ENCODE measurements around the gene USO1. TPM values are rescaled to one million over a fixed set of nuclear protein-coding genes. Genes with fewer than 3 reads are reported as not detected.

The USO1 gene
- total RNA-seq, 1 experiment from 2014 or later, result 110 TPM

DNA sequence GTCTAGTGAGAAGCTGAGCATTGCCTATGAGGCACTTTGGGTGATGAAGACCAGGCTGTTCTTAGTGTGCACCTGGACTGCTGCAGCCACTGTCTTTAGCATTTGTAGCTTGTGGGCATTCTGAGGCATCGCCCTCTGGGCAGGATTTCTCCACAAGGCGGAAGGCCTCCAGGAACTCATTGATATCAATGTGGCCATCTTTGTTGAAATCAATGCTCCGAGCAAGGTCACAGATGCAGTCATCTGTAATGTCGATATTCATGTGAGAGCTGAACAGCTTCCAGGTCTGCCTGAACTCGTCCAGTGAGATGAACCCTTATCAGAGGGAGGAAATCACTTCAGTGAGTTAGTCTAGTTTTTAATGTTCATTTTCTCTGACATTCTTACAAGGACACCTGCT is 136.2 kb downstream of the USO1 start:
- H3K4me3 Mint-ChIP-seq, result no peak overlapping the region
- Histone ChIP-seq H2BK12ac (ENCODE audit: insufficient read length, low read depth, low read length) (no peak overlapping the region), H4K91ac (ENCODE audit: insufficient read length, low read depth, low read length) (no peak overlapping the region), H3K27me3 (ENCODE audit: insufficient read depth, low read length) (no peaks in the 10 kb centered on the region), H3T11ph (ENCODE audit: low read length) (no peak overlapping the region), H2BK5ac (ENCODE audit: insufficient read length, low read length) (no peak overlapping the region), H3K4me2 (ENCODE audit: insufficient read depth, insufficient read length, low read length) (no peak overlapping the region), H3K23me2 (ENCODE audit: insufficient read length, low read depth, low read length, poor library complexity, severe bottlenecking) (no peaks in the 10 kb centered on the region), H2BK120ac (ENCODE audit: low read depth, low read length, poor library complexity, severe bottlenecking) (no peak overlapping the region), H3K18ac (ENCODE audit: insufficient read length, low read depth, low read length) (no peak overlapping the region), H3K4ac (ENCODE audit: low read depth, low read length) (no peak overlapping the region), H4K5ac (ENCODE audit: insufficient read length, low read depth, low read length) (no peak overlapping the region), H3K23ac (ENCODE audit: insufficient read length, low read depth, low read length) (no peak overlapping the region), H3K56ac (ENCODE audit: insufficient read length, low read depth, low read length) (no peak overlapping the region), H4K8ac (replicated peaks; ENCODE audit: insufficient read length, low read depth, low read length) (no peak overlapping the region), H3K9me3 (ENCODE audit: control insufficient read depth, low read depth, low read length) (no peaks in the 10 kb centered on the region), H4K20me1 (ENCODE audit: control insufficient read depth, insufficient read depth, insufficient read length) (no peaks in the 10 kb centered on the region), H3K9ac (ENCODE audit: extremely low read depth, insufficient read length, low read length) (no peak overlapping the region), H3K27ac (ENCODE audit: insufficient read length, low read depth, low read length) (no peak overlapping the region), H2AFZ (ENCODE audit: low read length) (no peak overlapping the region), H3K4me1 (ENCODE audit: insufficient read depth, low read length) (no peaks in the 10 kb centered on the region), H3K79me2 (ENCODE audit: insufficient read depth, low read length) (no peaks in the 10 kb centered on the region), H2AK5ac (ENCODE audit: insufficient read length, low read length) (no peak overlapping the region), H3K79me1 (ENCODE audit: insufficient read depth, low read depth, low read length, poor library complexity, severe bottlenecking) (no peaks in the 10 kb centered on the region), H3K14ac (ENCODE audit: insufficient read depth, low read length) (no peak overlapping the region), H2BK20ac (ENCODE audit: low read depth, low read length, poor library complexity, severe bottlenecking) (no peak overlapping the region), H2BK15ac (ENCODE audit: low read depth, low read length) (no peak overlapping the region)
- H3K9me3 Mint-ChIP-seq, result no peaks in the 10 kb centered on the region; a peak in 2 of 5 replicates
- H3K36me3 Mint-ChIP-seq (ENCODE audit: insufficient read depth in 1 of 3, low read depth in 3 of 3), result no peaks in the 10 kb centered on the region
- no peak for DNase-seq
- no peak overlapping the region for H3K27ac Mint-ChIP-seq
- no peaks in the 10 kb centered on the region for H3K27me3 Mint-ChIP-seq (ENCODE audit: low read depth)
- TF ChIP-seq, protein P1, sequence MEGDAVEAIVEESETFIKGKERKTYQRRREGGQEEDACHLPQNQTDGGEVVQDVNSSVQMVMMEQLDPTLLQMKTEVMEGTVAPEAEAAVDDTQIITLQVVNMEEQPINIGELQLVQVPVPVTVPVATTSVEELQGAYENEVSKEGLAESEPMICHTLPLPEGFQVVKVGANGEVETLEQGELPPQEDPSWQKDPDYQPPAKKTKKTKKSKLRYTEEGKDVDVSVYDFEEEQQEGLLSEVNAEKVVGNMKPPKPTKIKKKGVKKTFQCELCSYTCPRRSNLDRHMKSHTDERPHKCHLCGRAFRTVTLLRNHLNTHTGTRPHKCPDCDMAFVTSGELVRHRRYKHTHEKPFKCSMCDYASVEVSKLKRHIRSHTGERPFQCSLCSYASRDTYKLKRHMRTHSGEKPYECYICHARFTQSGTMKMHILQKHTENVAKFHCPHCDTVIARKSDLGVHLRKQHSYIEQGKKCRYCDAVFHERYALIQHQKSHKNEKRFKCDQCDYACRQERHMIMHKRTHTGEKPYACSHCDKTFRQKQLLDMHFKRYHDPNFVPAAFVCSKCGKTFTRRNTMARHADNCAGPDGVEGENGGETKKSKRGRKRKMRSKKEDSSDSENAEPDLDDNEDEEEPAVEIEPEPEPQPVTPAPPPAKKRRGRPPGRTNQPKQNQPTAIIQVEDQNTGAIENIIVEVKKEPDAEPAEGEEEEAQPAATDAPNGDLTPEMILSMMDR (conservative IDR thresholded peaks at IDR 0.05), result no peak
- WGBS (ENCODE audit: extremely low coverage, insufficient read length, low lambda C conversion rate), result no CpG with 5 or more reads among the region's 5 CpGs
- H3K4me1 Mint-ChIP-seq, result 0 out of 4 replicates have a peak, but pooled peaks cover 0 to 5% of the 10 kb centered on the region in 2 experiments

Other genes with a start within 250 kb of the USO1 start
- gene RCHY1, start 210.2 kb upstream of the USO1 start, total RNA-seq (2021), result 47.7 and 47.9 TPM in 2 replicates
- 11.0 and 11.7 TPM in 2 replicates for gene THAP6, start 210.1 kb upstream of the USO1 start, total RNA-seq (2021)
- not detected in 2 replicates for gene ODAPH, start 168.5 kb upstream of the USO1 start, total RNA-seq (2021)
- 1.5 and 1.8 TPM in 2 replicates for gene CDKL2, start 94.0 kb upstream of the USO1 start, total RNA-seq (2021)
- 405 and 412 TPM in 2 replicates for gene G3BP2, start 51.2 kb upstream of the USO1 start, total RNA-seq (2021)
- gene PPEF2, start 177.9 kb downstream of the USO1 start, total RNA-seq (2021), result not detected in 2 replicates
- 2.7 and 3.2 TPM in 2 replicates for gene NAAA, start 216.4 kb downstream of the USO1 start, total RNA-seq (2021)

Data from H9 (cell line).